ENCODE results near the gene PRCD.
"Not testable (repeated sequence)": the region's sequence is repeated elsewhere in the genome, so short reads cannot be mapped to it uniquely, and the experiment has no call there.

PRCD gene

DNA sequence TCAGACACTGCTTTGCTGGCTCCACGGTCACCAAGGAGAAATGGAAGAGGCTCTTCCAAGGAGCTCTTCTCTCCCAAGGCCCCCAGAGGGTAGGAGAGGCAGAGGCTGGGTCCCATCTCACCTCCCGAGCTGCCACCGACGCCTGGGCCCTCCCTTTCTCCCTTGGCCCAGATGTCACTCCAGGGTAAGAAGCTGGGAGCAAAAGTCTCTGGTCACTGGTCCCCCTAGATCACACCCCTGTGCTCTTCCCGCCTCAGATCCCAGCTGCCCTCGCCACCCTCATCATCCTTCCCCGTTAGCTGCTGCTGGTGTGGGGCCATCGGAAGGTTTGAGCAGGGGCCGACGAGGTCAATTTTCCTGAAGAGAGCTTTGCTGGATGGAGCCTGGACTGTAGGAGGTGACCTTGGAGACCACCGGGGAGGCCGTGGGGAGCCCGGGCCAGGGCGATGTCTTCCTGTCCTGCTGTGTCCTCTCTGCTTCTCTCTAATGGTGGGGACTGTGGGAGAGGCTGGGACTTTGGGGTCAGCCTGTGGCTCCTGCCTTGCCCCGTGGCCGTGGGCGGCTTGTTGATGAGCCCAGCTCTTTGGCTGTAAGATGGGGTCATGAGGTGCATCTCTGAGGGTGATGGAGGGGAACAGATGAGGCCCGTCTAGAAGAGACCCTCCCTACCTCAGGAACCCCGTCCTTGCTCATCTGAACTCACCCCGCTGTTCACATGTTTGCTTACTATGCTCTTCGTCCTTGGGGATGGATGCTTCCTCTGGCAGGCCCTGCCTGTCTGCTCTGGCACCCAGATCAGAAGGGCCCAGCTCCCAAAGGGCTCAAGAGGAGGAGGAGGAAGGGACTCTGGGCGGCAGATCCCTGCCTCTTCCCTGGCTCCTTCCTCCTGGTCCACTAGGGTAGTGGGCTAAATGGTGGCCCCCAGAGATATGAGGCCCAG is 27.2 kb upstream of the PRCD start:
- DNase-seq, result no peak
- TF ChIP-seq GATA1 (IDR thresholded peaks at IDR 0.05; ENCODE audit: low read depth, low read length) (no peak), POLR2A (IDR thresholded peaks at IDR 0.05; ENCODE audit: low read length) (no peak)

DNA sequence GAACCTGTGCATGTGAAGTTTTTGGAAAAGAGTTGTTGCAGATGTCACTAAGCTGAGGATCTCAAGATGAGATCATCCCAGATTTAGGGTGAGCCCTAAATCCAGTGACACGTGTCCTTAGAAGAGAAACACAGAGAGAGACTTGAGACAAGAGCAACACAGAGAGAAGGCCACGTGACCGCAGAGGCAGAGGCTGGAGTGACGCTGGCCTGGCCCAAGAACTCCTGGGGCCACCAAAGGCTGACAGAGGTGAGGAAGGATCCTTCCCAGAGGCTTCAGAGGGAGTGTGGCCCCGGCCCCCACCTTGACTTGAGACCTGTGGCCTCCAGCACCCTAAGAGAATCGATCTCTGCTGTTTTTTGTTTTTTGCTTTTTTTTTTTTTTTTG is 26.5 kb upstream of the PRCD start:
- TF ChIP-seq POLR2A (IDR thresholded peaks at IDR 0.05; ENCODE audit: low read length), result no peak
- TF ChIP-seq GATA1 (IDR thresholded peaks at IDR 0.05; ENCODE audit: low read depth, low read length), result no peak
- no peak for DNase-seq

DNA sequence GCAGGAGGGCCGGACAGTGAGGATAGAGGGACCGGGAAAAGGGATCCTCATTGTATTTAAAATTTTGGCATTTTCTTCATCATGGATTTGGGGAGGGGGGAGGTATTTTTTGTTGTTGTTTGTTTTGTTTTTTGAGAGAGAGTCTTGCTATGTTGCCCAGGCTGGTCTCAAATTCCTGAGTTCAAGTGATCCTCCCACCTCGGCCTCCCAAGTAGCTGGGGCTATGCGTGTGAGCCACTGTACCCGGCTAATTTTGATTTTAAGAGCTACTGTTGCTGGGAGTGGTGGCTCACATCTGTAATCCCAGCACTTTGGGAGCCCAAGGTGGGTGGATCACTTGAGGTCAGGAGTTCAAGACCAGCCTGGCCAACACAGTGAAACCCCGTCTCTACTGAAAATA is 25.5 kb upstream of the PRCD start:
- DNase-seq, result not testable (repeated sequence)

DNA sequence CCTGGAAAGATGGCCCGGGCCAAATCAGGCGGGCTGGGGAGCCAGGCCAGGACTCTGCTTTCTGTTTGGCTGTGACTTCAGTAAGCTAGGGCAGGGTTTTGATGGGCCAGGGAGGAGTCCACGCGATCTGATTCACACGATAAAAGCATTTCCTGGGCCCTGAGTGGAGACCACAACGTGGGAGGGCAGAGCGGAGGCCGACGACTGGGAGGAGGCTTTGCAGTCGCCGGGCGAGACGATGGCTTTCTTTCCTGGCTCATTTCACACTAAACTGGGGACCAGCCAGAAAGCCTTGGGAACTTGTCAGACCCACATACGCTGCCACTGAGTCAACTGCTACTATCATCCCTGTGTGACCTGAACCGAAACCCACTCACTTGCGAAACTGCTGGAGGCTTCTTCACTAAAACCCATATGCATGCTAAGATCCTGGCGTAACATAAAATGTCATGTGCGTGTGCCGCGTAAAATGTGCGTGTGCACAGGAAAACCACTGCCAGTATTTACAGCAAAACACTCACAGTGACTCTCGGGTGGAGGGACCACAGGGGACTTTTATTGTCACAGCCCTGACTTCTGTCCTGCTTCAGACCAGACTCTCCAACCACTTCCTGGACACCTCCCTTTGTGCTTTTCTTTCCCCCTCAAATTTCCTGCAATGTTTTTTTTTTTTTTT is 24.4 kb upstream of the PRCD start:
- TF ChIP-seq POLR2A (IDR thresholded peaks at IDR 0.05; ENCODE audit: low read length), result no peak
- TF ChIP-seq GATA1 (IDR thresholded peaks at IDR 0.05; ENCODE audit: low read depth, low read length), result no peak
- DNase-seq, result no peak

DNA sequence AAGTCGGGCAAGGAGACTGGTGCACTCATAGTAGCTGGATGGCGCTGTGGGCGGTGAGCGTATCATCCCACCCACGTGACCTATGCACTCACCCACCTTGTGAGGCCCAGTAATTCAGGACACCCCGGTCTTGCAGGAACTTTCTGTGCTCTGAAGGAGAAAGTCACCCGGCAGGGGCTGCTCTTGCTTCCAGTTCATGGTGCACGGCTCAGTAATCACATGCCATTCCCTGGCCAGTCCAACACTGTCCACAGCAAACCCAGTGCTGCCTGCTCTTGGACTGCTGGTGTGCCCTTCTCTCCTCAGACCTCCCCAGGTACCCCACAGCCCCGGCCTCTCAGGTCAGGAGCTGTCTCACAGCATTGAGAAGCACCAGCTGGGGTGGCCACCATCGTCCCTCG is 22.2 kb upstream of the PRCD start:
- DNase-seq, result no peak
- no peak for TF ChIP-seq GATA1 (IDR thresholded peaks at IDR 0.05; ENCODE audit: low read depth, low read length)
- TF ChIP-seq POLR2A (IDR thresholded peaks at IDR 0.05; ENCODE audit: low read length), result no peak

- no peak for DNase-seq
- TF ChIP-seq GATA1 (IDR thresholded peaks at IDR 0.05; ENCODE audit: low read depth, low read length) (no peak), POLR2A (IDR thresholded peaks at IDR 0.05; ENCODE audit: low read length) (no peak)
Observed at GRCh38 chr17:76519048-76519966, 20.5 kb upstream of the PRCD start.

DNA sequence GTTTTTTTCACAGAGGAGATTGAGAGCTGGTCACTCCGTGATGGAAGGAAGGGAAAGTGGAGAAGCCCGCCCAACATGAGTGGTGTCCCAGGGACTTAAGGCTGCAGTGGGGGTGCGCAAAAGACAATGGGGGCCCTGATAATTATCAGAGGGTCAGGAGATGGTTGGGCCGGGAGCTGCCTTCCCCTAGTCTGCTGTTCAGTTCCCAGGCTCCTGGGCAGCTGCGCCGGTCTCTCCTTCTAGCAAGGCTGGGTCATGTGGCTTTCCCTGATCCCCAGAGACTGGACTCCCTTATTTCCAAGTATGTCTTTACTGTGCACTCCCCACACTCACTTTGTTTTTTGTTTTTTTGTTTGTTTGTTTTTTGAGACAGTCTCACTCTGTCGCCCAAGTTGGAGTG is 18.6 kb upstream of the PRCD start:
- DNase-seq, result no peak
- no peak for TF ChIP-seq POLR2A (IDR thresholded peaks at IDR 0.05; ENCODE audit: low read length)
- no peak for TF ChIP-seq GATA1 (IDR thresholded peaks at IDR 0.05; ENCODE audit: low read depth, low read length)

DNA sequence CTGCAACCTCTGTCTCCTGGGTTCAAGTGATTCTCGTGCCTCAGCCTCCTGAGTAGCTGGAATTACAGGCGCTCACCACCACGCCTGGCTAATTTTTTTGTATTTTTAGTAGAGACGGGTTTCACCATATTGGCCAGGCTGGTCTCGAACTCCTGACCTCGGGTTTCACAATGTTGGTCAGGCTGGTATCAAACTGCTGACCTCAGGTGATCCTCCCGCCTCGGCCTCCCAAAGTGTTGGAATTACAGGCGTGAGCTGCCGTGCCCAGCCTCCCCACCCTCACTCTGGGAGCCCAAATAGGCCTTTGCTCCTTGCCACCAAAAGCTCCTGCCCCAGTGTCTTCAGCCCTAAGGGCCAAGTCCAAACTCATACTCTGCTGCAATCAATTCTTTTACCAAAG is 18.2 kb upstream of the PRCD start:
- DNase-seq, result not testable (repeated sequence)

- peak; percentile 68 to 86 for DNase-seq
- TF ChIP-seq POLR2A (IDR thresholded peaks at IDR 0.05; ENCODE audit: low read length), result no peak
- TF ChIP-seq GATA1 (IDR thresholded peaks at IDR 0.05; ENCODE audit: low read depth, low read length), result no peak
Observed at GRCh38 chr17:76523084-76524037, 16.5 kb upstream of the PRCD start.

GRCh38 chr17:76524598-76525512 is 15.0 kb upstream of the PRCD start:
- no peak for DNase-seq
- no peak for TF ChIP-seq GATA1 (IDR thresholded peaks at IDR 0.05; ENCODE audit: low read depth, low read length)
- TF ChIP-seq POLR2A (IDR thresholded peaks at IDR 0.05; ENCODE audit: low read length), result no peak

DNA sequence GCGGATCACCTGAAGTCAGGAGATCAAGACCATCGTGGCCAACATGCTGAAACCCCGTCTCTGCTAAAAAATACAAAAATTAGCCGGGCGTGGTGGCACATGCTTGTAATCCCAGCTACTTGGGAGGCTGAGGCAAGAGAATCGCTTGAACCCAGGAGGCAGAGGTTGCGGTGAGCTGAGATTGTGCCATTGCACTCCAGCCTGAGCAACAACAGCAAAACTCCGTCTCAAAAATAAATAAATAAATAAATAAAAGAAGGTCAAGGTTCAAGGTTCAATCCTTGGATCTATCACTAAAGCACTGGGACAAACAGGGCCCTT is 14.4 kb upstream of the PRCD start:
- not testable (repeated sequence) for DNase-seq

- not testable (repeated sequence) for DNase-seq
Observed at GRCh38 chr17:76527016-76527415, 12.8 kb upstream of the PRCD start.

Measured in erythroblast (primary cell).